C1 segment of cervical spinal cord (tissue), 14 donors: ENCODE measurements around the gene FXYD6.
"Not testable (repeated sequence)": the region's sequence is repeated elsewhere in the genome, so short reads cannot be mapped to it uniquely, and the experiment has no call there.

Source experiments
- DNase-seq, 14 donors: peaks; one replicate each; lab custom pipeline; 2025; lab: John Stamatoyannopoulos, UW

FXYD6 gene

GRCh38 chr11:117818041-117818873 is 58.2 kb downstream of the FXYD6 start:
- DNase-seq: no peak

GRCh38 chr11:117817368-117818040 is 59.0 kb downstream of the FXYD6 start:
- peak in 12 of 14 donors; percentile 19 to 84 (median 72) for DNase-seq

DNA sequence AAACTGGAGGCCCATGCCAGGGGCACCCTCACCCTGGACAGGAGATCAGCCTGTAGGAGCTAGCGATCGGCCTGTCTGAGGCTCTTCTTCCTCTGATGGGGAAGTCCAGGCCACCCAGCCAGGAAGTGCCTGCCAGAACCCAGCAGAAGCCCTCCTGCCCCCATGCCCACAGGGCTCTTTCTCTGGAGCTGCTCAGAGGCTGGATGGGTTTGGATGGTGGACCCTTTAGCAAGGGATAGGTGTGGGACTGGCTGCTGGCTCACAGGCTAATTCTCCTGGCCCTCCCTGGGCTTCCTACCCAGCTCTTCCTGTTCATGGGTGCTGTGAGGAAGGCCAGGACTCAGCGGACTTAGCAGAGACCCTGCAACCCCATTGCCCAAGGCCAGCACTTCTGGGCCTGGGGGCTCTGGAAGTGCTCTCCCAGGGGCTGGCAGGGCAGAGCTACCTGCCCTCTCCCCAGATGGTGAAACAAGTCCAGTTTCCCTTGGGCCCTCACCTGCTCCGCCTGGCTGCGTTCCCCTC is 59.6 kb downstream of the FXYD6 start:
- DNase-seq: peak in 3 of 14 donors; percentile 16 to 37 (median 21)

- DNase-seq: peak in 7 of 14 donors; percentile 25 to 84 (median 44)
Measured at GRCh38 chr11:117816151-117816741, 60.2 kb downstream of the FXYD6 start.

- DNase-seq: peak in 4 of 14 donors; percentile 18 to 50 (median 24)
Measured at GRCh38 chr11:117815262-117815803, 61.1 kb downstream of the FXYD6 start.

- peak in 6 of 14 donors; percentile 20 to 44 (median 36) for DNase-seq
Measured at GRCh38 chr11:117814766-117815261, 61.6 kb downstream of the FXYD6 start.

DNA sequence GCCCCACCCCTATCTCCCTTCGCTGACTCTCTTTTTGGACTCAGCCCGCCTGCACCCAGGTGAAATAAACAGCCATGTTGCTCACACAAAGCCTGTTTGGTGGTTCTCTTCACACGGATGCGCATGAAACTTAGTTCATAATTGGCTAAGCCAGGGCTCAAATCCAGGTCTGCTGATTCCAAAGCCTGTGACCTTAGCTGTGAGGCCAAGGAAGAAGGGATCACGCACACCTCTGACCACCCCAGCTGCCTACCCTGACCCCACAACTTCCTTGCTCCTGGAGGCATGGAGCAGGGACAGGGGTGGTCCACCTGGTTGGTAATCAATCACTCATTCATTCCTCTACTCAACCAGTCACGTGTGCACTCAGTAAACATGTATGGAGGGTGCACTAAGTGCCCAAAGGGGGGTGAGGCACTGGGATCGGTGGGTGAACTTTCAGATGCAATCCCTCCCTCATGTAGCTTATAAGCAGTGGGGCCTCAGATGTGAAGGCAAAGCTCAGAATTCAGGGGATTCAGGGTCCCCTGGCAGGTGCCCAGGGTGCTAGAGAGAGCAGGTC is 62.2 kb downstream of the FXYD6 start:
- DNase-seq: no peak

- DNase-seq: not testable (repeated sequence)
Measured at GRCh38 chr11:117810056-117810451, 66.4 kb downstream of the FXYD6 start.

DNA sequence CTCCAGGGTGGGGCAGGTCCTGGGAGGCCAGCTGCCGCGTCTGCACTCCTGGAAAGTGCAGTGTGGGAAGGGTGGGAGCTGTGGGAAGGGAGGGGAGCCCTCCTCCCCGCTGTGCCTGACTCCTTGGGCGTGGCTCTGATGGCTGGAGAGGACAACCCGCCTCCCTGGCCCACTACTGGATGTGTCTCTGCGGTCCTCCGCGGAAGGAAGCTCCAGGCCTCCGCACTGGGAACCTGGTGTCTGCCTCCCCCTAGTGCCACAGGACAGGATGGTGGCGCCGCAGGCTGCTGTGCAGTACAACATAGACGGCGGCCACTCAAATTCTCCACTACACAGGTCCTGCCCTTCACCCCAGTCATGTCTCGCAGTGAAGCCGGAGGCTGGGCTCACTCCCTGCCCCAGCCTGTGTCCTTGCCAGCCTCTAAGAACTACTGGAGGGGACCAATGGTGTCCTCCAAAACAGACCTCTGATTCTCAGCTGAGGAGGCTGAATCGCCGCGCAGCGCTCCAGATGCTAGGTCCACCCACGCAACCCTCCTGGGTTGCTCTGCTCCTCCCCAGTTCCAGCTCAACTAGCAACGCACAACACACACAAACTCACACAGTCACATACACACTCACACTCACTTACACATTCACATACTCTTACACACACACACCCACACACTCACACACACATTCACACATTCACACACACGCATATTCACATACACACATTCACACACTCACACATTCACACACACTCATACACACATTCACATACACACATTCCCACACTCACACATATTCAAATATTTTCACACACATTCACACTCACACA is 67.0 kb downstream of the FXYD6 start:
- DNase-seq: peak in 11 of 14 donors; percentile 32 to 72 (median 55)

DNA sequence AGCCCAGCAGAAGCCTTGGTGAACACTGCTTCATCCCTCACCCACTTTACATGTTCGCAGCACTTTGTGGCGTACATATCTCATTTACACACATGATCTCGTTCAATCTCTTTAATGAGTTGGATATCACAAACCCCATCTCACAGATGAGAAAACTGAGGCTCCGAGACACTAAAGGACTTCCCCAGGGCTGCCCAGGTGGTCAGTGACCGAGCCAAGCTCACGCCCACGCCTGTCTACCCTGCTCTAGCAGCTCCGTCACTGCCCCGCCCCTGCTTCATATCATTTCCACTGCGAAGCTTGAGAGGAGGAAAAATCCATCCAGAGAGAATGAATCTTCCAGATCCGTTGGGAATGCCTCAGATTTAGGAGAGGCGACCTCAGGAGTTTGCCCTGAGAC is 67.7 kb downstream of the FXYD6 start:
- no peak for DNase-seq

- peak in 10 of 14 donors; percentile 24 to 78 (median 45) for DNase-seq
Measured at GRCh38 chr11:117807482-117808327, 68.8 kb downstream of the FXYD6 start.

- DNase-seq: no peak
Measured at GRCh38 chr11:117806846-117807245, 69.6 kb downstream of the FXYD6 start.

DNA sequence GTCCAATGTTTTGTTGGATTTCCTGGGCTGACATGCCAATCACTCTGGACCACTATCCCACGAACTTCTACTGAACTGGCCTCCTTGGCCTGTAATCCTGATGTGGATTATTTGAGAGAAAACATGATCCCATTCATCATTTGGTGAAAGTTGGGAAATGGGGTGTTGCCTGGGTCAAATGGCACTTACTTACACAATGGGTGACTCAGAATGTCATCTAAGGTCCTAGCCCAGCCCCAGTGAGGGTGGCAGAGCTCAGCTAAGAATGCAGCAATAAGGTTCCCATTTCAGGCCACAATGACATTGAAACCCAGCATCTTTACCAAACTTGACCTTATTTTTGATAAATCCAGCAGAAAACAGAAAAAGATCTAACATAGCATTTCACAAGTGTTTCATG is 71.4 kb downstream of the FXYD6 start:
- no peak for DNase-seq

- DNase-seq: no peak
Measured at GRCh38 chr11:117803896-117804295, 72.6 kb downstream of the FXYD6 start.

- no peak for DNase-seq
Measured at GRCh38 chr11:117799634-117800033, 76.8 kb downstream of the FXYD6 start.

- DNase-seq: peak in 5 of 14 donors; percentile 23 to 57 (median 41)
Measured at GRCh38 chr11:117796872-117797529, 79.5 kb downstream of the FXYD6 start, which contains the start of gene DSCAML1. Gene DSCAML1 (minus strand): TSS chr11:117797216. CDS start chr11:117797079, 137 bp downstream.

GRCh38 chr11:117796456-117796871 is 80.0 kb downstream of the FXYD6 start:
- DNase-seq: no peak

- DNase-seq: peak in 2 of 14 donors; percentile 37 to 48
Measured at GRCh38 chr11:117795638-117796455, 80.6 kb downstream of the FXYD6 start.
